Measurements from ENCODE around the gene MACROD2. TPM values are rescaled to one million over a fixed set of nuclear protein-coding genes. Genes with fewer than 3 reads are reported as not detected.
"Not testable (repeated sequence)": the region's sequence is repeated elsewhere in the genome, so short reads cannot be mapped to it uniquely, and the experiment has no call there.

The MACROD2 gene
- total RNA-seq, 1 experiment from 2014 or later: 1.6 TPM

DNA sequence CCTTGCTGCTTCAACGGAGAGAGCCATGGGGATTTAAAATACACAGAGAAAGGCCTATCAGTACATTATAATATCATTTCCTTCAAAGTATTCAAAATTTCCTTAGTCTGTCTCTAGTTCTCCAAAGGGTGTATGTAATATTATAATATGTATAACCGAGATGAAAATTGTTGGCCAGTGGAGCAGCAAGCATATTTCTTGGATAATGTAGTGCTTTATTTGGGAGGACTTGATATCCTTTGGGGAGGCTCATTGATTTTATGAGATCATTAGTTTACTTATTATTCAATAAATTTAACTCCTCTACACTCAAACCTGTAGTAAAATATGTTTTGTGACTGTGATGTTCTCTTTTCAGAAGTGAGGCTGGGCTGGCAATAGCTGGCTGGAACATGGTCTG, 1145.0 kb downstream of the MACROD2 start:
- no peaks in the 10 kb centered on the region for H3K36me3 Mint-ChIP-seq (ENCODE audit: insufficient read depth in 1 of 3, low read depth in 3 of 3)
- no peak overlapping the region for H3K4me2 ChIP-seq (ENCODE audit: insufficient read depth, insufficient read length, low read length)
- H3K4me1 ChIP-seq (ENCODE audit: insufficient read depth, low read length): no peaks in the 10 kb centered on the region
- H3T11ph ChIP-seq (ENCODE audit: low read length): no peak overlapping the region
- no peak overlapping the region for H3K4ac ChIP-seq (ENCODE audit: low read depth, low read length)
- no peaks in the 10 kb centered on the region for H3K27me3 Mint-ChIP-seq (ENCODE audit: low read depth)
- H3K79me2 ChIP-seq (ENCODE audit: insufficient read depth, low read length): no peaks in the 10 kb centered on the region
- no peak overlapping the region for H2AK5ac ChIP-seq (ENCODE audit: insufficient read length, low read length)
- no peak overlapping the region for H2BK12ac ChIP-seq (ENCODE audit: insufficient read length, low read depth, low read length)
- H3K4me1 Mint-ChIP-seq: no peaks in the 10 kb centered on the region
- no peak overlapping the region for H3K23ac ChIP-seq (ENCODE audit: insufficient read length, low read depth, low read length)
- no peak overlapping the region for H2BK5ac ChIP-seq (ENCODE audit: insufficient read length, low read length)
- WGBS (ENCODE audit: extremely low coverage, insufficient read length, low lambda C conversion rate): no CpG with 5 or more reads among the region's 2 CpGs
- H3K27ac ChIP-seq (ENCODE audit: insufficient read length, low read depth, low read length): no peak overlapping the region
- H2BK120ac ChIP-seq (ENCODE audit: low read depth, low read length, poor library complexity, severe bottlenecking): no peak overlapping the region
- no peak overlapping the region for H2BK20ac ChIP-seq (ENCODE audit: low read depth, low read length, poor library complexity, severe bottlenecking)
- no peak overlapping the region for H3K27ac Mint-ChIP-seq
- H2AFZ ChIP-seq (ENCODE audit: low read length): no peak overlapping the region
- TF ChIP-seq, protein P1, sequence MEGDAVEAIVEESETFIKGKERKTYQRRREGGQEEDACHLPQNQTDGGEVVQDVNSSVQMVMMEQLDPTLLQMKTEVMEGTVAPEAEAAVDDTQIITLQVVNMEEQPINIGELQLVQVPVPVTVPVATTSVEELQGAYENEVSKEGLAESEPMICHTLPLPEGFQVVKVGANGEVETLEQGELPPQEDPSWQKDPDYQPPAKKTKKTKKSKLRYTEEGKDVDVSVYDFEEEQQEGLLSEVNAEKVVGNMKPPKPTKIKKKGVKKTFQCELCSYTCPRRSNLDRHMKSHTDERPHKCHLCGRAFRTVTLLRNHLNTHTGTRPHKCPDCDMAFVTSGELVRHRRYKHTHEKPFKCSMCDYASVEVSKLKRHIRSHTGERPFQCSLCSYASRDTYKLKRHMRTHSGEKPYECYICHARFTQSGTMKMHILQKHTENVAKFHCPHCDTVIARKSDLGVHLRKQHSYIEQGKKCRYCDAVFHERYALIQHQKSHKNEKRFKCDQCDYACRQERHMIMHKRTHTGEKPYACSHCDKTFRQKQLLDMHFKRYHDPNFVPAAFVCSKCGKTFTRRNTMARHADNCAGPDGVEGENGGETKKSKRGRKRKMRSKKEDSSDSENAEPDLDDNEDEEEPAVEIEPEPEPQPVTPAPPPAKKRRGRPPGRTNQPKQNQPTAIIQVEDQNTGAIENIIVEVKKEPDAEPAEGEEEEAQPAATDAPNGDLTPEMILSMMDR (conservative IDR thresholded peaks at IDR 0.05): no peak
- no peak overlapping the region for H4K91ac ChIP-seq (ENCODE audit: insufficient read length, low read depth, low read length)
- H3K18ac ChIP-seq (ENCODE audit: insufficient read length, low read depth, low read length): no peak overlapping the region
- H4K20me1 ChIP-seq (ENCODE audit: control insufficient read depth, insufficient read depth, insufficient read length): peaks cover 2% of the 10 kb centered on the region
- no peaks in the 10 kb centered on the region for H3K27me3 ChIP-seq (ENCODE audit: insufficient read depth, low read length)
- H4K5ac ChIP-seq (ENCODE audit: insufficient read length, low read depth, low read length): no peak overlapping the region
- no peak for DNase-seq
- no peak overlapping the region for H3K56ac ChIP-seq (ENCODE audit: insufficient read length, low read depth, low read length)
- no peak overlapping the region for H3K9ac ChIP-seq (ENCODE audit: extremely low read depth, insufficient read length, low read length)
- no peak overlapping the region for H2BK15ac ChIP-seq (ENCODE audit: low read depth, low read length)
- H3K79me1 ChIP-seq (ENCODE audit: insufficient read depth, low read depth, low read length, poor library complexity, severe bottlenecking): no peaks in the 10 kb centered on the region
- H3K4me3 Mint-ChIP-seq: no peak overlapping the region
- H3K14ac ChIP-seq (ENCODE audit: insufficient read depth, low read length): no peak overlapping the region
- no peaks in the 10 kb centered on the region for H3K23me2 ChIP-seq (ENCODE audit: insufficient read length, low read depth, low read length, poor library complexity, severe bottlenecking)
- no peaks in the 10 kb centered on the region for H3K9me3 ChIP-seq (ENCODE audit: control insufficient read depth, low read depth, low read length)
- H4K8ac ChIP-seq (replicated peaks; ENCODE audit: insufficient read length, low read depth, low read length): no peak overlapping the region
- no peaks in the 10 kb centered on the region; a peak in 1 of 5 replicates for H3K9me3 Mint-ChIP-seq

DNA sequence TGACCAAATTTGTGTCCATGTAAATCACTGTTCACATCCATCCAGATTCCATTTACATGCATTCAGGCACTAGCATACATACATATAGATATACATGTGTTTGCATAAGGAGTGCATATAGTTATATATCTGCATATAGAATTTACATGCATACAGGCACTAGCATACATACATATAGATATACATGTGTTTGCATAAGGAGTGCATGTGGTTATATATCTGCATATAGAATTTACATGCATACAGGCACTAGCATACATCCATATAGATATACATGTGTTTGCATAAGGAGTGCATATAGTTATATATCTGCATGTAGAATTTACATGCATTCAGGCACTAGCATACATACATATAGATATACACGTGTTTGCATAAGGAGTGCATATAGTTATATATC, 1145.6 kb downstream of the MACROD2 start:
- not testable (repeated sequence) for H3K4me3 Mint-ChIP-seq; H2BK5ac ChIP-seq (ENCODE audit: insufficient read length, low read length); H2BK20ac ChIP-seq (ENCODE audit: low read depth, low read length, poor library complexity, severe bottlenecking); H4K5ac ChIP-seq (ENCODE audit: insufficient read length, low read depth, low read length); H3K56ac ChIP-seq (ENCODE audit: insufficient read length, low read depth, low read length); H3K4me2 ChIP-seq (ENCODE audit: insufficient read depth, insufficient read length, low read length); H2AK5ac ChIP-seq (ENCODE audit: insufficient read length, low read length); H3K9me3 Mint-ChIP-seq; H3K27me3 ChIP-seq (ENCODE audit: insufficient read depth, low read length); H3T11ph ChIP-seq (ENCODE audit: low read length); H3K4me1 ChIP-seq (ENCODE audit: insufficient read depth, low read length); H3K4me1 Mint-ChIP-seq; H3K23me2 ChIP-seq (ENCODE audit: insufficient read length, low read depth, low read length, poor library complexity, severe bottlenecking); H3K18ac ChIP-seq (ENCODE audit: insufficient read length, low read depth, low read length); H2AFZ ChIP-seq (ENCODE audit: low read length); H3K27me3 Mint-ChIP-seq (ENCODE audit: low read depth); H3K27ac ChIP-seq (ENCODE audit: insufficient read length, low read depth, low read length); H4K8ac ChIP-seq (replicated peaks; ENCODE audit: insufficient read length, low read depth, low read length); H3K27ac Mint-ChIP-seq; H2BK120ac ChIP-seq (ENCODE audit: low read depth, low read length, poor library complexity, severe bottlenecking); H3K79me2 ChIP-seq (ENCODE audit: insufficient read depth, low read length); H3K4ac ChIP-seq (ENCODE audit: low read depth, low read length); H4K91ac ChIP-seq (ENCODE audit: insufficient read length, low read depth, low read length); H2BK12ac ChIP-seq (ENCODE audit: insufficient read length, low read depth, low read length); H3K23ac ChIP-seq (ENCODE audit: insufficient read length, low read depth, low read length); H3K36me3 Mint-ChIP-seq (ENCODE audit: insufficient read depth in 1 of 3, low read depth in 3 of 3); H3K14ac ChIP-seq (ENCODE audit: insufficient read depth, low read length); DNase-seq; H3K9me3 ChIP-seq (ENCODE audit: control insufficient read depth, low read depth, low read length); H3K79me1 ChIP-seq (ENCODE audit: insufficient read depth, low read depth, low read length, poor library complexity, severe bottlenecking); H4K20me1 ChIP-seq (ENCODE audit: control insufficient read depth, insufficient read depth, insufficient read length); H2BK15ac ChIP-seq (ENCODE audit: low read depth, low read length); H3K9ac ChIP-seq (ENCODE audit: extremely low read depth, insufficient read length, low read length)
- WGBS (ENCODE audit: extremely low coverage, insufficient read length, low lambda C conversion rate): no CpG with 5 or more reads among the region's 1 CpG

Measured in H9 (cell line).